GM21360 (cell line): ENCODE measurements around the gene ANKUB1.

Source experiments
- ATAC-seq: cut with Tn5 transposase; IDR thresholded peaks from one replicate; pipeline ENCODE4 v1.9.1; 2021; ENCODE audit warnings: mild to moderate bottlenecking, moderate library complexity; ENCODE audit not compliant: unreplicated experiment

ANKUB1 gene

DNA sequence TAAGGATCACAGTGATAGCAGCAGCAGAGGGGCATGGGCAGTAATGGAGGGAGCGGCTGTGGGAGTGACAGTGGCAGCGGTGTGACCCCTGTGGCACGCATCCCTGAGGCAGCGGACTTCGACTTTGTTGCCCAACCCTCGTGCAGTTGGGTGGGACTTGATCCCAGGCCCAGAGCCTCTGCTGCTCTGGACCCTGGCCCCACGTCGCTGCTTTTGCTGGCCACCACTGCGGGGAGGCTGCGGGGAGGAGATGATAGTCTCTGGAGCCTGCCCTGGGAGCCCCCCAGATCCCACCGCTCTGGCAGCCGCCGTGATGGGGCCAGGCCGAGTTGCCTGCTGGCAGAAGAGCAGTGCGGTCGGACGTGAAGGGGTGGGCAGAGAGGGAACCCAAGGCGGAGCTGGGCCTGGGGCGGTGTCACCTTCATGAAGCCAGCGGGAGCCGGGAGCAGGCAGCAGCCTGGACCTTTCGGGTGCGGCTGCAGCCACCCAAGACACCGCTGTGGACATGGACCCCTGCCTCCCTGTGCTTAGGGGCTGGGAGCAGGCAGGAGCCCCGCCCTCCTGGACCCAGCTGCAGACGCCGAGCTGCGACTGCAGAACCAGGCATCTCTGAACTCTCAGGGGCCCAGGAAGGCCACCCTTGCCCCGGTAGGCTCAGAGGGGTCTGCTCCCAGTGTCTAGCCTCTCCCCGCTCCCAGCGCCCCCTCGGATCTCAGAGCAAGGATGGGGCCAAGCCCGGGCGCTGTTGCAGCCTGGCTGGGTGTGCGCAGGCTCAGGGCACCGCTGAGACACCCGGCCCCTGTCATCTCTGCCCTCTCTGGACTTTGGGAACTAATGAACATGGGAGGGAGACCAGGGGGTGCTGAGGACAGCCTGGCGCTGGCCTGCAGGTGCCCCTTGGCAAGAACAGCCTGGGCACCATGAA, 78.4 kb downstream of the ANKUB1 start:
- ATAC-seq = no peak
